ENCODE data around the gene OSBPL2.

- TF ChIP-seq POLR2A (IDR thresholded peaks at IDR 0.05; ENCODE audit: low read depth, low read length) (no peak), POLR2AphosphoS5 (IDR thresholded peaks at IDR 0.05; ENCODE audit: low read depth, low read length) (no peak)
These were observed 8.7 kb downstream of the OSBPL2 start for GRCh38 chr20:62246872-62247652.

Data from GM12891 (cell line).